GM21619 (cell line): ENCODE results near the gene PKP3.
"Not testable (repeated sequence)": the region's sequence is repeated elsewhere in the genome, so short reads cannot be mapped to it uniquely, and the experiment has no call there.

ENCODE experiments used
- ATAC-seq: cut with Tn5 transposase; IDR thresholded peaks from one replicate; pipeline ENCODE4 v1.9.1; 2021; ENCODE audit not compliant: unreplicated experiment

PKP3 gene

DNA sequence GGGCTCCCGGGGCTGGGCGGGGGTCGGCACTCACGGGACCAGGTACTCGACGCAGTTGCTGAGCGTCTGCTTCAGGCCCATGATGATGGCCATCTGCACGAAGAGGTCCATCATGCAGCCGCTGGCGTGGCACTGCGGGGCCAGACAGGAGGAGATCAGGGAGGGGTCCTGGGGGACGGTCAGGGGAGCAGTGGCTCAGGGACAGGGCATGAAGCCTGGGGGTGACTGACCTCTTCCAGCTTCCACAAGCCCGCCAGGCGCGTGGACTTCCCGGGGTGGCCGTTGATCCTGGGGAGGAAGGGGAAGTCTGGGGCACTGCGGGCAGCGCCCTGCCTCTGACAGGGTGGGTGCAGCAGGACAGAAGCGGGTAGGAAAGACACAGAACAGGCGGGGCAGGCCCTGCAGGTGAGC lies 26.9 kb downstream of the PKP3 start:
- ATAC-seq: no peak

GRCh38 chr11:422249-422656 lies 28.2 kb downstream of the PKP3 start:
- no peak for ATAC-seq

GRCh38 chr11:424232-424631 lies 30.2 kb downstream of the PKP3 start:
- ATAC-seq: no peak

- not testable (repeated sequence) for ATAC-seq
Observed at GRCh38 chr11:424766-425165, 30.8 kb downstream of the PKP3 start.

DNA sequence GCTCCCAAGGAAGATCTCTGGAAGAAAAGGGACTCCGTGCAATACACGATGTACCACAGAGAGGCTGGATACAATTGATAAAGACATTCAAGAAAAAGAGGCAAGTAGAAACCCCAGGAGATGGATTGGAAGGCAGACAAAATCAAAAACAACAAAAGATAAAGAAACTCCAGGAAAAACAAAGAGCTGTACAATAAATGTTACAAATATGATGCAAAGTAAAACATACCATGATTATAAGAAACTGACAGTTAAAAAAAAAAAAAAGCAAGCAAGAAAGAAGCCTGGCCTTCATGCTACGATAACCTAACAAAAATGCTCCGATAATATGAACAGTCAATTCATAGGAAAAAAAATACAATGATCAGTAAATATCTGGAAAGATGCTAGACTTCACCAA lies 31.3 kb downstream of the PKP3 start:
- no peak for ATAC-seq

- no peak for ATAC-seq
Observed at GRCh38 chr11:426851-427250, 32.8 kb downstream of the PKP3 start.

- no peak for ATAC-seq
Observed at GRCh38 chr11:428295-428694, 34.3 kb downstream of the PKP3 start.

DNA sequence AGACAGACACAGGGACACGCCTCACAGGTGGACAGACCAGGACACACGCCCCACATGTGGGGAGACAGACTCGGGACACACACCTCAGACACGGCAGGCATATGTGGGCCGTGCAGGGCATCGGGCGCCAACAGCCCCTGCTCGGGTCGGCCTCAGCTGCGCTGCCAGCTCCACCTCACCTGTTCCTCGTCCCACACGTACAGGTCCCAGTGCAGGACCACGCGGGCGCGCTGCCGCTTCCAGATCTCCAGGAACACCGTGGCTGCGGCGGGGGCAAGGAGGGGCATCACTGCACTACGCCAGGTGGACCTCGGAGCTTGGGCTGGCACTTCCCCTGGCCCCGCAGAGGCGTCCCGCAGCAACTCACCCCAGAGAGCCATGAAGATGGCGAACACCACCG lies 35.4 kb downstream of the PKP3 start:
- ATAC-seq: no peak

- no peak for ATAC-seq
Observed at GRCh38 chr11:429931-430456, 36.0 kb downstream of the PKP3 start.

GRCh38 chr11:431921-432320 lies 37.9 kb downstream of the PKP3 start:
- no peak for ATAC-seq

DNA sequence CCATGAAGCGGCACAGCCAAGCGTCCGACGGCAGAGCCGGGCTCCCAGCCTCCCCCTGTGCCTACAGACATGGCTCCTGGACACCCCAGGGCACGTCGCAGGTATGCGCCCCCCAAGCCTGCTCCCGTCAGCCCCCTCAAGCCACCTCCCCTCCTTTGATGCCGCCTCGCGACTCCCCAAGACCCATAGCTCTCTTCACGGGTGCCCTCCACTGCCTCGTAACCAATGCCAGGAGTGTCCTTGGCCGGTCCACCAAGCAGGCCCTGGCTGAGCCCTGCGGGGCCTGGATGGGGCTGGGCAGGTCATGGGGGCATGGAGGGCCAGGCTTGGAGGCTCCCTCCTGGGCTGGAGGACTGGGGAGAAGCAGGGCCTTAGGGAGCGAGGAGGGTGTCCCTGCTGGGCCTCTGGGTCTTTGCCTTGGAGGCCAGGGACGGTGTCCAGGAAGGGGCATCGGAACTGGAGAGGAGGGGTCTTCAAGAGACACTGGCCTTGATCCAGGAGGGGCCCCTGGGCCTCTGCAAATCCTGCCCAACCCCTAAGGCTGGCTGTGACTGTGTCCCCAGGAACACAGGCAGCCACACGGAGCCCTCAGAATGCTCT lies 38.6 kb downstream of the PKP3 start:
- no peak for ATAC-seq

DNA sequence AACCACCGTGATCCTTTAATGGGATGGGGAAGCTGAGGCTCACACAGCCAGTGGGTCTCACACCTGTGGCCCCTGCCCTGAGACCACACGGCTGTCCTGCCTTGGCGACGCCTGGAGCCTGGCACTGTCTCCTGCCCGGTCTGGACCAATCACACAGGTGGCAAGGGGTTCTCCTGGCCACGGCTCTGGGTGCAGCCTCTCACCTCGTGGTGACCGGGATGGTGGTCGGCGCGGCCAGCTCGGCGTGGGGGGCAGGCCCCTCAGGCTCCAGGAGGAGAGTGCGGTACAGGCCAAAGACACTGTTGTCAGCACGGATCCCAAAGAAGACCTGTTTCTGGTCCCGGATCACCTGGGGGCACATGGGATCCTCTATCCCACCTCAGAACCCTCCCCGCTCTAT lies 39.1 kb downstream of the PKP3 start:
- no peak for ATAC-seq

GRCh38 chr11:433641-434040 lies 39.6 kb downstream of the PKP3 start:
- ATAC-seq: no peak

- no peak for ATAC-seq
Observed at GRCh38 chr11:434496-434895, 40.5 kb downstream of the PKP3 start.

GRCh38 chr11:434999-435740 lies 41.2 kb downstream of the PKP3 start:
- ATAC-seq: not testable (repeated sequence)

- ATAC-seq: no peak
Observed at GRCh38 chr11:437228-437870, 43.3 kb downstream of the PKP3 start.

- no peak for ATAC-seq
Observed at GRCh38 chr11:438101-438844, 44.3 kb downstream of the PKP3 start.

DNA sequence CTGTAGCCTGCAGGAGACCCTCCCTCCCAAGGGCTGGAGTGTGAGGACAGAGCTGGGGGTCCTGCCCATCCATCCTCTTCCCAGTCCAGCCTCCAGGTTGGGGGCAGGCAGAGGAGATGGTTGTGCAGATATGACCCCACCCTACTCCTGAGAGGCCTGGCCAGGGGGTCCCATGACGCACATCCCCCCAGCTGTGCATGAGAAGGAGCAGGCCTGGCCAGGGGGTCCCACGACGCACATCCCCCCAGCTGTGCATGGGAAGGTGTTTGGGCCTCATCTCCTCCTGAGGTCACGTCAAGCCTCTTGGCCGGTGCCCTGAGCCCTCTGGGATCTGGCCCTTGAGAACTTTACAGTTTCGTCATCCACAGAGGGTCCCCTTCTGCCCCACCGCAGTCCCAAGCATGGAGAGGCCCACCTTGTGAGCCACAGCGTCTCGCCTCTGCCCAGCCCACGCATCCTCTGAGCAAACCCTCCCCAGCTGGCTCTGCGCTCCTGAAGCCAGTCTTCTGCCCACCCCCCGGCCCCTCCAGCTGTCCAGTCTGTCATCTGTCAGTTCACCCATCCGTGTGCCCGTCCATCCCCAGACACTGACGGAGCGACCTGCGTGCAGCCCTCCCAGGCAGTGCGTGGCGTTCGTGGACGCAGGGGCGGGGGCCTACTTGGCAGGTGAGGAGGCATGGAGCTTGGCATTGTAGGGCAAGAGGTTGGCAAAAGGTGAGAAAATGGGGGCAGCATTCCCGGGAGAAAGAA lies 45.5 kb downstream of the PKP3 start:
- no peak for ATAC-seq

DNA sequence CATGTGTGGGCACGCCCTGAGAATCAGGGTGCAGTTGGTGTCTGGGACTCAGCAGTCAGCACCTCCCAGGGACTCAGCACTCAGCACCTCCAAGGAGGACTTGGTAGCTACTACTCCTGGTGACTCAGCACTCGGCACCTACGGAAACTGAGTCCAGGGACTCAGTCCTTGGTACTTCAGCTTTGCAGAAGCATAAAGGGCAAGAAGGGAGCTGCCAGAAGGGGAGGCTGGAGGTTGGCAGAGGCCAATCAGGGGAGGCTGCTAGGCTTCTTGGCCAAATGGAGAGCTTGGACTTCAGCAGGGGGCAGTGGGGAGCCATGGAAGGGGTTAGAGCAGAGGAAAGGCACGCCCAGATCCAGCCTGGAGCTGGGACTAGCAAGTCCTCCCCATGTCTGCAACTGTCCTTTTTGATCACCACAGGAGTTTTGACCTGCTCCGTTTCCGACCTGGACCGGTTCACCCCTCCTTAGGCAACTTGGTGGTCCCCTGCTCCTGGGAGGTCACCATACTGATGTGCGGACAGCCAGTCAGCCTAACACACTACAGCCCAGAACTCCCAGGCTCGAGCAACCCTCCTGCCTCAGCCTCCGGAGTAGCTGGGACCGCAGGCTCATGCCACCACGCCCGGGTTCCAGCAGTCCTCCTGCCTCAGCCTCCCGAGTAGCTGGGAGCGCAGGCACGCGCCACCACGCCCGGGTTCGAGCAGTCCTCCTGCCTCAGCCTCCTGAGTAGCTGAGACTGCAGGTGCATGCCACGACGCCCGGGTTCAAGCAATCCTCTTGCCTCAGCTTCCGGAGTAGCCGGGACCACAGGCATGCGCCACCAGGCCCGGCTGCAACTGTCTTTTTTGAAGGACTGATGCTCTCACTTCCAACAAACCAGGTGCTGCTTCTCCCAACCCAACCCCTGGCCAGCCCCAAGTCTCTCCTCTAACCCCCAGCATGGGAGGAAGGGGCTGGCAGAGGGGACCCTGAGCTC lies 46.3 kb downstream of the PKP3 start:
- no peak for ATAC-seq

DNA sequence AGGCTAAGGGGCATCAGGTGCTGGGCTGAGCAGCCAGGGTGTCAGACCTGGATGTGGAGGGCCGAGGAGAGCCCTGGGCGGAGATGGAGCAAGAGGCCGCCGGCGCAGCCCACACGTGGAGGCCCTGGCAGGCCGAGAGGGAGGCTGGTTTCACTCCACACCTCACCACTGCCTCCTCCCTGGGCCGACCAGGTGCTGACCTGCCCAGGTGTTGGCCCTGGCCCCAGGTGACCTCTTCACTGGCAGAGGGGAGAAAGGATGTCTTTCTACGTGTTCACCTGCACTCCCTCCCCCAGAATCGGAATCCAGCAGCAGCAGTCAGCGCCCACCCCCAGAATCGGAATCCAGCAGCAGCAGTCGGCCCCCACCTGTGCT lies 47.0 kb downstream of the PKP3 start:
- no peak for ATAC-seq
